HEK293 (cell line): ENCODE results near the gene IFNL2.

ENCODE experiments used
- CTCF ChIA-PET: fragments of 350-600 bp; formaldehyde crosslinking; extraction: SDS; loops from one replicate; lab custom pipeline; 2021; ENCODE audit warnings: antibody characterized with exemption; lab: Yijun Ruan, JAX
- POLR2A ChIA-PET: fragments of 300-600 bp; formaldehyde crosslinking; extraction: SDS; loops from one replicate; lab custom pipeline; 2020; ENCODE audit warnings: antibody characterized with exemption, inconsistent platforms; lab: Yijun Ruan, JAX
- H3K27ac ChIP-seq: fragments of 200-500 bp; sonication (Bioruptor generic); 2 replicates; pipeline ENCODE4 v1.5.1; 2014; ENCODE audit warnings: low read depth, low read length, control low read depth, inconsistent platforms; ENCODE audit errors: extremely low read depth
- H3K36me3 ChIP-seq, 2 experiments: fragments of 200-500 bp in 1 of 2; sonication (Bioruptor generic) in 1 of 2; 1 replicate in 1 of 2; 2 replicates in 1 of 2; pipeline ENCODE4 v1.5.1; 2014 to 2017; ENCODE audit warnings: inconsistent platforms in 2 of 2, low read length in 2 of 2; ENCODE audit not compliant: control insufficient read depth in 2 of 2, insufficient read depth in 1 of 2
- H3K4me1 ChIP-seq: fragments of 200-500 bp; sonication (Bioruptor generic); 2 replicates; pipeline ENCODE4 v1.5.1; 2014; ENCODE audit warnings: mild to moderate bottlenecking, low read length, inconsistent platforms; ENCODE audit not compliant: control insufficient read depth, insufficient read depth
- H3K4me3 ChIP-seq: 2 replicates; pipeline ENCODE4 v1.5.1; 2011; ENCODE audit warnings: low read depth, mild to moderate bottlenecking, control low read depth, low read length, moderate library complexity
- H3K9me3 ChIP-seq: fragments of 200-500 bp; sonication (Bioruptor generic); 2 replicates; pipeline ENCODE4 v1.5.1; 2014; ENCODE audit warnings: low read depth, low read length, inconsistent platforms; ENCODE audit not compliant: control insufficient read depth, insufficient read depth
- BCL11A ChIP-seq: fragments of 450-650 bp; formaldehyde crosslinking; IDR thresholded peaks from 2 replicates; pipeline ENCODE4 v1.5.1; 2016; ENCODE audit warnings: low read depth, missing biosample characterization, missing genetic modification characterization
- BCL11B ChIP-seq: fragments of 450-650 bp; formaldehyde crosslinking; IDR thresholded peaks from 2 replicates; pipeline ENCODE4 v1.5.1; 2016; ENCODE audit warnings: low read depth, missing biosample characterization, missing genetic modification characterization
- GLIS1 ChIP-seq: fragments of 450-650 bp; formaldehyde crosslinking; IDR thresholded peaks from 2 replicates; pipeline ENCODE4 v1.5.1; 2016; ENCODE audit warnings: missing biosample characterization, missing genetic modification characterization
- GLIS2 ChIP-seq: fragments of 450-650 bp; formaldehyde crosslinking; IDR thresholded peaks from 2 replicates; pipeline ENCODE4 v1.5.1; 2016; ENCODE audit warnings: missing biosample characterization, missing genetic modification characterization
- IKZF3 ChIP-seq: fragments of 450-650 bp; IDR thresholded peaks from 2 replicates; pipeline ENCODE4 v1.5.0; 2018; ENCODE audit warnings: missing biosample characterization, mild to moderate bottlenecking, missing genetic modification characterization, moderate library complexity
- YY1 ChIP-seq: fragments of 450-650 bp; formaldehyde crosslinking; IDR thresholded peaks from 2 replicates; pipeline ENCODE4 v1.5.1; 2018; ENCODE audit warnings: missing biosample characterization, missing genetic modification characterization
- ZNF214 ChIP-seq: fragments of 450-650 bp; formaldehyde crosslinking; IDR thresholded peaks from 2 replicates; pipeline ENCODE4 v1.5.1; 2017; ENCODE audit warnings: missing biosample characterization, mild to moderate bottlenecking, missing genetic modification characterization, borderline replicate concordance
- ZNF24 ChIP-seq: fragments of 450-650 bp; formaldehyde crosslinking; IDR thresholded peaks from 2 replicates; pipeline ENCODE4 v1.5.1; 2016; ENCODE audit warnings: missing biosample characterization, missing genetic modification characterization
- ZNF292 ChIP-seq: fragments of 450-650 bp; formaldehyde crosslinking; IDR thresholded peaks from 2 replicates; pipeline ENCODE4 v1.5.1; 2016; ENCODE audit warnings: low read depth, missing biosample characterization, missing genetic modification characterization, borderline replicate concordance
- ZNF394 ChIP-seq: fragments of 450-650 bp; formaldehyde crosslinking; IDR thresholded peaks from 2 replicates; pipeline ENCODE4 v1.5.1; 2016; ENCODE audit warnings: missing biosample characterization, missing genetic modification characterization, mild to moderate bottlenecking, moderate library complexity, borderline replicate concordance
- ZNF423 ChIP-seq: fragments of 450-650 bp; formaldehyde crosslinking; IDR thresholded peaks from 2 replicates; pipeline ENCODE4 v1.5.1; 2016; ENCODE audit warnings: missing biosample characterization, missing genetic modification characterization
- ZNF514 ChIP-seq: fragments of 450-650 bp; formaldehyde crosslinking; IDR thresholded peaks from 2 replicates; pipeline ENCODE4 v1.5.1; 2016; ENCODE audit warnings: missing biosample characterization, missing genetic modification characterization
- ZNF580 ChIP-seq: fragments of 450-650 bp; formaldehyde crosslinking; IDR thresholded peaks from 2 replicates; pipeline ENCODE4 v1.5.1; 2016; ENCODE audit warnings: missing biosample characterization, missing genetic modification characterization
- ZNF692 ChIP-seq: fragments of 450-650 bp; formaldehyde crosslinking; IDR thresholded peaks from 2 replicates; pipeline ENCODE4 v1.5.1; 2016; ENCODE audit warnings: missing biosample characterization, missing genetic modification characterization
- ZNF768 ChIP-seq: fragments of 450-650 bp; formaldehyde crosslinking; IDR thresholded peaks from 2 replicates; pipeline ENCODE4 v1.5.1; 2018; ENCODE audit warnings: missing biosample characterization, mild to moderate bottlenecking, missing genetic modification characterization
- ZSCAN16 ChIP-seq: fragments of 450-650 bp; formaldehyde crosslinking; IDR thresholded peaks from 2 replicates; pipeline ENCODE4 v1.5.1; 2016; ENCODE audit warnings: missing biosample characterization, missing genetic modification characterization
- ZXDB ChIP-seq: fragments of 450-650 bp; formaldehyde crosslinking; IDR thresholded peaks from 2 replicates; pipeline ENCODE4 v1.5.1; 2016; ENCODE audit warnings: missing biosample characterization, missing genetic modification characterization

IFNL2 gene

GRCh38 chr19:39310558-39311311 lies 42.5 kb downstream of the IFNL2 start (continued):
- peak; percentile 85 for TF ChIP-seq ZXDB (tag by site-specific recombination)
- TF ChIP-seq YY1 (tag by site-specific recombination): no peak
- no peak for TF ChIP-seq ZNF214 (tag by site-specific recombination)
- TF ChIP-seq ZNF24 (tag by site-specific recombination): 0 out of 2 replicates have a peak, but pooled peaks have one; percentile 10
- TF ChIP-seq GLIS2 (tag by site-specific recombination): 0 out of 2 replicates have a peak, but pooled peaks have one; percentile 22
- peak; percentile 90 for TF ChIP-seq ZNF692 (tag by site-specific recombination)
- TF ChIP-seq ZNF292 (tag by site-specific recombination): no peak
- TF ChIP-seq ZSCAN16 (tag by site-specific recombination): no peak
- TF ChIP-seq GLIS1 (tag by site-specific recombination): peak; percentile 33; the same call in 1 of the 2 replicates
- no peak for TF ChIP-seq ZNF514 (tag by site-specific recombination)
- TF ChIP-seq, all 188 proteins: peak for 15

GRCh38 chr19:39314016-39314728 lies 46.0 kb downstream of the IFNL2 start:
- TF ChIP-seq BCL11A (0 out of 2 replicates have a peak, but pooled peaks have one; percentile 57), BCL11B (peak; percentile 56; the same call in 1 of the 2 replicates), ZNF423 (tag by site-specific recombination) (no peak), IKZF3 (tag by site-specific recombination) (no peak)
- Histone ChIP-seq H3K4me1 (peaks cover 5% of the 10 kb centered on the region), H3K9me3 (no peaks in the 10 kb centered on the region), H3K4me3 (no peak overlapping the region), H3K36me3 (peaks cover 74 to 80% of the 10 kb centered on the region in 2 experiments), H3K27ac (no peak overlapping the region)
- ChIA-PET CTCF (interaction anchor here (0.9 to 1.0 kb wide), 2 partner anchors 11 to 13 kb away, joined by 4 read pairs; no protein-coding TSS in a partner anchor), POLR2A (no interaction called here)

- CTCF ChIA-PET: interaction anchor here (0.5 to 1.3 kb wide), 2 partner anchors 12 to 990 kb away, joined by 4 to 16 read pairs; no protein-coding TSS in a partner anchor
- Histone ChIP-seq H3K27ac (no peak overlapping the region), H3K4me3 (no peak overlapping the region), H3K4me1 (peaks cover 10% of the 10 kb centered on the region), H3K36me3 (peaks cover 61 to 70% of the 10 kb centered on the region in 2 experiments), H3K9me3 (no peaks in the 10 kb centered on the region)
- TF ChIP-seq ZNF580 (tag by site-specific recombination): 0 out of 2 replicates have a peak, but pooled peaks have one; percentile 21
- peak; percentile 99; the same call in 1 of the 2 replicates for TF ChIP-seq ZNF768 (tag by site-specific recombination)
- TF ChIP-seq ZNF394: no peak
- POLR2A ChIA-PET: interaction anchor here (0.6 to 0.9 kb wide), 2 partner anchors 13 to 305 kb away, joined by 4 to 5 read pairs; no protein-coding TSS in a partner anchor
These were observed 47.7 kb downstream of the IFNL2 start for GRCh38 chr19:39315933-39316332.
